Activated naive CD8-positive, alpha-beta T cell treated with anti-CD3 and anti-CD28 coated beads, Interleukin-2, amount 50 U/mL, for 24 hours (primary cell): ENCODE data around the gene SMYD3.

Experiments
- ATAC-seq: fragments of 150-1000 bp; cut with Tn5 transposase; one replicate; pipeline ENCODE4 v1.10.0; 2021
- DNase-seq: peaks from one replicate; pipeline ENCODE4 v3.0.0; 2021
- H3K27ac Mint-ChIP-seq: one replicate; pipeline ENCODE4 v1.8.0; 2021; ENCODE audit warnings: mild to moderate bottlenecking, mixed read lengths
- H3K27me3 Mint-ChIP-seq: one replicate; pipeline ENCODE4 v1.8.0; 2021; ENCODE audit warnings: mixed read lengths
- H3K36me3 Mint-ChIP-seq: one replicate; pipeline ENCODE4 v1.8.0; 2021; ENCODE audit warnings: low read depth, mixed read lengths
- H3K4me1 Mint-ChIP-seq: one replicate; pipeline ENCODE4 v1.8.0; 2021; ENCODE audit warnings: mixed read lengths
- H3K4me3 Mint-ChIP-seq: one replicate; pipeline ENCODE4 v1.8.0; 2021; ENCODE audit warnings: mild to moderate bottlenecking, moderate library complexity, mixed read lengths
- H3K9me3 Mint-ChIP-seq: one replicate; pipeline ENCODE4 v1.8.0; 2021; ENCODE audit warnings: mixed read lengths

The SMYD3 gene

GRCh38 chr1:245704765-245705164, 802.3 kb downstream of the SMYD3 start:
- H3K9me3 Mint-ChIP-seq = no peaks in the 10 kb centered on the region
- no peak for DNase-seq
- H3K36me3 Mint-ChIP-seq = no peaks in the 10 kb centered on the region
- no peak overlapping the region for H3K4me3 Mint-ChIP-seq
- ATAC-seq = no peak
- no peaks in the 10 kb centered on the region for H3K27me3 Mint-ChIP-seq
- no peaks in the 10 kb centered on the region for H3K4me1 Mint-ChIP-seq
- no peak overlapping the region for H3K27ac Mint-ChIP-seq

DNA sequence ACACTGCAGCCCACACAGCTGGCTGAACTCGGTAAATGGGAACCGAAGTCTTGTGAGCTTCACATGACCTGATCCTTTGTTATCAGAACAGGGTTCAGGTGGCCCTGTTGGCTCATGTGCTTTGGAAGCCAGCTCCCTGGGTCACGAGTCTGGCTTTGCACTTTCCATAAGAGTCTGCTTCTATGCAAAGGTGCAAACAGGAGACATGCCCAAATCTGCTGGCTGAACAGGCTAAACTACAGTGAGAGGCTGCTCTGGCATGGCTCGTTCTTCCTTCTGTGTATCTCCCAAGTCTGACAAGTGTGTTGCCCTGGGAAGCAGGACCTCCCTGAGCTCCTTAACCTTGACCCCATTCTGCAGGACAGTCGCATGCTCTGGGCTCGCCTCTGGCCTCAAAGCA, 802.7 kb downstream of the SMYD3 start:
- H3K36me3 Mint-ChIP-seq = no peaks in the 10 kb centered on the region
- no peaks in the 10 kb centered on the region for H3K4me1 Mint-ChIP-seq
- H3K27me3 Mint-ChIP-seq = no peaks in the 10 kb centered on the region
- ATAC-seq (no peak), DNase-seq (no peak)
- no peak overlapping the region for H3K4me3 Mint-ChIP-seq
- no peak overlapping the region for H3K27ac Mint-ChIP-seq
- no peaks in the 10 kb centered on the region for H3K9me3 Mint-ChIP-seq

GRCh38 chr1:245702346-245702745, 804.7 kb downstream of the SMYD3 start:
- H3K4me1 Mint-ChIP-seq = no peaks in the 10 kb centered on the region
- no peak overlapping the region for H3K4me3 Mint-ChIP-seq
- no peak for DNase-seq
- no peaks in the 10 kb centered on the region for H3K27me3 Mint-ChIP-seq
- no peaks in the 10 kb centered on the region for H3K36me3 Mint-ChIP-seq
- H3K27ac Mint-ChIP-seq = no peak overlapping the region
- H3K9me3 Mint-ChIP-seq = no peaks in the 10 kb centered on the region
- no peak for ATAC-seq

- H3K9me3 Mint-ChIP-seq = no peaks in the 10 kb centered on the region
- H3K27ac Mint-ChIP-seq = no peak overlapping the region
- H3K4me1 Mint-ChIP-seq = no peaks in the 10 kb centered on the region
- no peak for ATAC-seq
- no peak overlapping the region for H3K4me3 Mint-ChIP-seq
- H3K27me3 Mint-ChIP-seq = no peaks in the 10 kb centered on the region
- no peaks in the 10 kb centered on the region for H3K36me3 Mint-ChIP-seq
- DNase-seq = no peak
Measured at GRCh38 chr1:245701631-245702030, 805.4 kb downstream of the SMYD3 start.

DNA sequence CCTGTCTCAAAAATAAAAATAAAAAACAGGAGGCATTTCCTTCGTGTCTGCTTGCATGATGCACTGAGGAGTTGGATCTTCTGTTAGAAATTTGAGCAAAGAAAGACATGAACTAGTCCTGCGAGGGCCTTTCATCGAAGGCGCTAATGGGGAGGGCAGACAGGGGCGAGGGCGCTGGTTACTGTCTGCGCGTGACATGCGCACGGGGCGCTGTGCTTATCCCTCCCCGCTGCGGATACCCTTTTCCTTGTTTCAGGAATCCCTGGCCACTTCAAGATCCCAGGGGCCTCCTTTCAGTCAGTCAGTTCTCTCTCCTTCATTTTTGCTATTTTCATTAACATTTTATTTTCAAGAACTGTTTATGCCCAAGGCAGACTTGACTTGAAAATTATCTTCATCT, 806.4 kb downstream of the SMYD3 start:
- Mint-ChIP-seq H3K27me3 (no peaks in the 10 kb centered on the region), H3K27ac (no peak overlapping the region), H3K4me1 (no peaks in the 10 kb centered on the region), H3K36me3 (no peaks in the 10 kb centered on the region), H3K4me3 (no peak overlapping the region), H3K9me3 (no peaks in the 10 kb centered on the region)
- DNase-seq = no peak
- ATAC-seq = no peak
